ELR (cell line): ENCODE measurements around the gene SORCS2.
A peak's percentile ranks its signal among the peaks of the same experiment; 100 is the strongest.

Experiments
- DNase-seq: peaks from one replicate; pipeline ENCODE4 v3.0.0-alpha.2; 2015; ENCODE audit warnings: low read depth

SORCS2 gene

GRCh38 chr4:7267829-7268228 lies 75.5 kb downstream of the SORCS2 start:
- no peak for DNase-seq

- no peak for DNase-seq
Measured at GRCh38 chr4:7268941-7269340, 76.6 kb downstream of the SORCS2 start.

- DNase-seq, result no peak
Measured at GRCh38 chr4:7270121-7270520, 77.8 kb downstream of the SORCS2 start.

- DNase-seq, result no peak
Measured at GRCh38 chr4:7272404-7272803, 80.1 kb downstream of the SORCS2 start.

GRCh38 chr4:7273738-7274297 lies 81.5 kb downstream of the SORCS2 start:
- DNase-seq, result no peak

GRCh38 chr4:7275067-7275466 lies 82.7 kb downstream of the SORCS2 start:
- DNase-seq, result no peak

GRCh38 chr4:7275490-7276154 lies 83.3 kb downstream of the SORCS2 start:
- DNase-seq, result no peak

- no peak for DNase-seq
Measured at GRCh38 chr4:7276515-7276914, 84.2 kb downstream of the SORCS2 start.

GRCh38 chr4:7278071-7278765 lies 85.9 kb downstream of the SORCS2 start:
- DNase-seq, result no peak

GRCh38 chr4:7278981-7279380 lies 86.6 kb downstream of the SORCS2 start:
- DNase-seq, result no peak

- DNase-seq, result peak; percentile 43
Measured at GRCh38 chr4:7279902-7280301, 87.6 kb downstream of the SORCS2 start.

GRCh38 chr4:7280926-7281690 lies 88.8 kb downstream of the SORCS2 start:
- peak; percentile 42 for DNase-seq

GRCh38 chr4:7281691-7282665 lies 89.6 kb downstream of the SORCS2 start:
- no peak for DNase-seq

- no peak for DNase-seq
Measured at GRCh38 chr4:7282786-7283440, 90.6 kb downstream of the SORCS2 start.

- DNase-seq, result no peak
Measured at GRCh38 chr4:7285244-7286094, 93.1 kb downstream of the SORCS2 start.

- DNase-seq, result no peak
Measured at GRCh38 chr4:7286170-7286569, 93.8 kb downstream of the SORCS2 start.

GRCh38 chr4:7286798-7287197 lies 94.5 kb downstream of the SORCS2 start:
- DNase-seq, result no peak

- DNase-seq, result no peak
Measured at GRCh38 chr4:7287274-7287917, 95.1 kb downstream of the SORCS2 start.

- no peak for DNase-seq
Measured at GRCh38 chr4:7287918-7288280, 95.6 kb downstream of the SORCS2 start.
